Raji (cell line): Measurements from ENCODE around the gene DNM3.

Source experiments
- POLR2A ChIP-seq: IDR thresholded peaks from 2 replicates; pipeline ENCODE4 v1.6.1; 2011; ENCODE audit warnings: low read depth, low read length, control low read depth; ENCODE audit not compliant: insufficient read depth

Gene DNM3

GRCh38 chr1:172270605-172271004 is 429.3 kb downstream of the DNM3 start:
- no peak for TF ChIP-seq POLR2A

DNA sequence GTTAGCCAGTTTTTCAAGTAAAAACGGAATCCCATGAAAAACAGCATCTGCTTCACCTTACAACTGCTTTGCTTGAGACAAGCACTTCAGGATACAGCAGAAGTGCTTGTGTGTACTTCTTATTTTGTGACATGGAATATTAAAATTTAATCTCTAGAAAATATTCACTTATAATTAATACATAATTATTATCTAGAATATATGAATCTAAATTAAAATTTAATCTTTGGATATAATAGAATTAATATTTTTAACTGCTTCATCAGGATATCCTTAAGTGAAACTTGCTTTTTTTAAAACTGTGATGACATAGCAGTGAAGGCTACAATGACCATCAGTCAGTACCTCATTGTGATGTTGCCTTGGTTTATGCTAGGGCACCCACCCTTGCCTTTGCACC is 430.8 kb downstream of the DNM3 start:
- TF ChIP-seq POLR2A = no peak

- no peak for TF ChIP-seq POLR2A
These were observed 432.5 kb downstream of the DNM3 start for GRCh38 chr1:172273647-172274396.

DNA sequence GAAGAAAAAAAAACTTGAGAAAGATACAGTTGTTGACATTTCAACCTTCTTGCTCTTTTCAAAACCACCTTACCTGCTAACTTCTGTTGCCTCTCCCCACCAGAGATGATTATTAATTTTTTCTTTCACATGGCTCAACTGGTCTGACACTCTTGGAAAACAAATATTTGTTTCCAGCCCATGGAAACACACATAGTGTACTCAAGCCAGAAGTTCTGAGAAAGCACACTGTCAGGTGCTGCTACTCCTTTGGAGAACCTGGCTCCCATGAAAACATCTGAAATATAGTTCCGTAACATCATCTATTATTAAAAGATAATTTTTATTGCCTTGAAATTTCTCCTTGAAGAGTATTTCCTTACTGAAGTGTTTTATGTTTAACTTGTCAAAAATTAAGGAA is 434.2 kb downstream of the DNM3 start:
- TF ChIP-seq POLR2A = no peak

DNA sequence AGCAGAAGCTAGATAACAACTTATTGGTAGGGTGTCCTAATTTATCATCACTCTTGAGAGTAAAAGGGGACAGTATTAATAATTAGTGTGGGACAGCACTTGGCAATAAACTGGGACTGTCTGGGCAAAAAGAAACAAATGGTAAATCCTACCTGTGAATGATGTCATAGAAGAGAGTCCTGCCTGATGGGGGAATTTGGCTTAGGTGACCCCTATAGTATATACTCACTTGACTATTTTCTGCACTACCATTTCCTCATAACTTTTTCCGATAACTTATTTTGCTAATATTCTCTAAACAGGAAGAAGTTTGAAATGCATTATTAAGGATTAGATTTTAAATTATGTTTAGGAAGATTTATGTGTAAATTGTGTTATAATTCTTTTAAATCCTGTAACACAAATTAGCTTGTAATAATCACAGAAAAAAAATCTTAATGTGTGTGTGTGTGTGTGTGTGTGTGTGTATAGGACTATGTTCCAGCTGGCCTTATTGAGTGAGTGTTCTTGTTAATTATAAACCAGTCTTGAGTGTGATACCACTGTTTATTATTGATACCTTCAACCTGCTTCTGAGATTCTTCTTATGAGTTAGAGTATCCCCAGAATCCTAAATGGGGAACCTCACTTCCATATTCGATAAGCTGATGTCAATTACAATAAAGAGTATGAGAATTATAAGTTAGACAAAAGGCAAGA is 435.0 kb downstream of the DNM3 start:
- TF ChIP-seq POLR2A = no peak

DNA sequence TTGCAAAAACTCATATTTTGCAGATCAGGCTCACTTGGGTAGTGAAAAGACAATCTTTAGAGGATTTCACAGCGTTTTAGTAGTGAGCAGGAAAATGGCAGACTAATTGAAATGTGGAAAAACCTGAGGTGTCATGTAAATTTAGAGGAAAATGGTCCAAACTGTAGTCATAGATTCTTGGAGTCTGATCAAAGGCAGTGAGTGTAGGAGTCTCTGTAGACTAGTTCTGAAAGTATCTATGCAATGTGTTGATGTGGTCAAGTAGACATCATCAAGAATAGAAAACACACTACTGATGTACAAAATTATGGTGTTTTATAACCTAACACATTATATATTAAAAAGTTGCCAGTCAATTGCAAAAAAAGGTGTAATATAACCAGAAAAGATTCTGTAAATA is 436.0 kb downstream of the DNM3 start:
- TF ChIP-seq POLR2A = no peak

- no peak for TF ChIP-seq POLR2A
These were observed 436.7 kb downstream of the DNM3 start for GRCh38 chr1:172277989-172278388.

DNA sequence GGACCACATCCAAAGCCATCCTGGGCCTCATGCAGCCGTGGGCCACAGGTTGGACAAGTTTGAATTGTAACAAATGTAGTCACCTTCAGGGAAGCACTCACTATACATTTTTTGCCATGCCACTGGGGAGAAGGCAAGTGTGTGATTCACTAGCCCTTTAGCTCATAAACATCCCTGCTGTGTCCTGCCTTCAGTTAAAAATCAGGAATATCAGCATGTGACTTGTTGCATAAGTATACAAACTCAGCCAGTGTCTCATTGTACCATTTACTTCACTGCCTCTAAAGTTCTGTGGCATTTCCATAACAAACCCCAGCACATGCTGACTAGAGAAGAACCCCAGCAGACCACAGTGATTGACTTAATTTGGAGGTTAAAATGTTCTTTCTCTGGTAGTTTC is 437.2 kb downstream of the DNM3 start:
- TF ChIP-seq POLR2A = no peak

DNA sequence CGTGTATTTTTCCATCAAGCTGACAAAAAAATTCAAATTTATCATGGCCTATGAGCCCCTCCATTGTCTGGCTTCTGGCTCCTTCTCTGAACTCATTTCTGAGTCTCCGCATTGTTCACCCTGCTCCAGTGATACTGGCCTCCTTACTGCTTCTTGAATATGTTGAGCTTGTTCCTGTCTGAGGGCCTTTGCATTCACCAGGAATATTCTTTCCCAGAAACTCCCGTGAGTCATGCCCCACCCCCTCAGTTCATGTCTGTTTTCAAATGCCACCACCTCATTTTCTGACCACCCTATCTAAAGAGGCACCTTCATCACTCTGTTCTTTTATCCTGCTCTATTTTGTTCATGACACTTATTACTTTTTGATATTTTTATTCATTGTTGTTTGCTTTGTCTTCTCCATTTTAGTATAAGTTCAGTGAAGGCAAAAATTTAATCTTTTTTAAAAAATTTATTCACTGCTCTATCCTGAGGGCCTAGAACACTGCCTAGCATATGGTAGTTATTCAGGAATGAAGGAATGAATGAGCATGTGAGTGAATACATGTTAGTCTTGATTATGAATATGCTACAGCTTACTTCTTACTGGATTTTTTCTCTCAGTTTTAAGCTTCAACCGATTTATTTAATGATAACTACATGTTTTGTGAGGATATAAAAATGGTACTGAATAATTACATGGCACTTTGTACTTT is 438.8 kb downstream of the DNM3 start:
- TF ChIP-seq POLR2A = no peak

- TF ChIP-seq POLR2A = no peak
These were observed 442.5 kb downstream of the DNM3 start for GRCh38 chr1:172283766-172284165.

DNA sequence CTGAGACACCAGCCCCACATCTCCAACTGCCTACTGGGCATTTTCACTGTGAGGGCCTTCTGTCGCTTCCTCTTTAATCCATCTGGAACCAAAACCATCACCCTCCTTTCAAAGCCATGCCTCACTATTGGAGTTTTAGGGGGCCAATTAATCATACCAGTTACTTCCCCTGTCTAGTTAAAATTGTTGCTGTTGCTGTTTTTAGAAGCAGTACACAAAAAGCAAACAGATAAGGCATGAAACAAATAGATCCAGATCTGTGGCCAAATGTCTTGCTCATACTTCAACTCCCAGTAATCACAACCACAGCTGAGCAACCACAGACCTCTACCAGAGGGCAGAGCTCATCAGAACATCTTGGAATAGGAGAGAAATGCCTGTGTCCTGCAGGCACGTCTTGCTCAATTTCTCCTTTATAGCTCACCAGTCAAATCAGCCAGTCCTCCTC is 445.4 kb downstream of the DNM3 start:
- no peak for TF ChIP-seq POLR2A

GRCh38 chr1:172287208-172287607 is 445.9 kb downstream of the DNM3 start:
- TF ChIP-seq POLR2A = no peak

DNA sequence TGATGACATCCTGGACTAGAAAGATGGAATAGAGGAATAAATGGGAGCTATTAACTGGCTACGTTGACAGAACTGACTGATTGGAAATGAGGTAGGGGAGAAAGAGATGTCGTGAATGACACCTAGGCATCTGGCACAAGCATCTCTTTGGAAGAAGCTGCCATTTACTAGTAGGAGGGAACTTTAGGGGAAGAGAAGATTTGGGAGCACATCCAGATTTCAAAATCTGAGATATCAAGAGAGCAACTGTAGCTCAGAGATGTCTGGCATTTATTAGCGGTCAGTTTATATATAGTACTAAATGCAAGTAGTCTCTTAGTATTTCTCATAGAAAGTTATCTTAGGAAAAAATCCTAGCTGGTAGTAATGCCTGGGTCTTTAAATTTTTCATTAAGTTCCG is 447.3 kb downstream of the DNM3 start:
- TF ChIP-seq POLR2A = no peak

GRCh38 chr1:172289448-172289847 is 448.1 kb downstream of the DNM3 start:
- TF ChIP-seq POLR2A = no peak

- no peak for TF ChIP-seq POLR2A
These were observed 451.5 kb downstream of the DNM3 start for GRCh38 chr1:172292840-172293239.

DNA sequence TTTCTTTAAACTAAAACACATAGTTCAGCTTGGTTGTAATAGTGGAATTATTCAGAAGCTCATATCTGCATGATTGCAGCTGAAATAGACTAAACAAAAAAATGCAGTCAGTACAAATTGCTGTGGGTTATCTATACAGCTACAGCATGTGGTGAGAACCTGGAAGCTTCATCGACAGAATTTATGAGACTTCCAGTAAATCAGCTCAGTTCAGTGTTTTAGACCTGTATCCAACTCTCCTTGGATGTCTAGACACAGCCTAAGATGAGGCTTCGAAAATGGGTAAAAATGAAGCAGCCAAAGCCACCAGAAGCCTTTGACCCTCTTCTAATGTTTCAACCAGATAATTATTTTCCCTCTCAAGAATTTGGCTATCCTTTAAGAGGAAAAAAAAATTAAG is 452.1 kb downstream of the DNM3 start:
- no peak for TF ChIP-seq POLR2A
